ENCODE measurements around the gene CASP4. TPM values are rescaled to one million over a fixed set of nuclear protein-coding genes. Genes with fewer than 3 reads are reported as not detected.

Gene CASP4
- total RNA-seq, 3 donors from 2014 or later (not counting 1 experiment from before 2014, with no cell fraction given), result 132 to 156 (median 149) TPM

DNA sequence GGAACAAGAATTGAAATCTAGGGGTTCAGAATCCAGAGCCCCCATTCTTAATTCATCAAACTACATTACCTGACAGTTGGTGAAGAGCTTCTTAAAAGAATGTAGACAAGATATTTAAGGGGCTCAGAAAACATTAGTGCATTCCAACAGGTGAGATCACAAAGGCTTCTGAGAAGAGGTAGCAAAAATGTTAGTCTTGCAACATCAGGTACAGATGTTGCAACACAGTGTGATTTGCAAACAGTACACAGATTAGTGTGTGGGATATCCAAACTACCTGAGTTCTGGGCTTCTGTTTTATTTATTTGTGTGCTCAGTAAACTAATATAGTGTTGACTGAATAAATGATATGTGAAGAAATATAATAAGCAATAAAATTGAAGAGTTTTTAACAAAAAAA, 11.8 kb downstream of the CASP4 start:
- Histone ChIP-seq H3K27ac (ENCODE audit: low read length) (no peak overlapping the region), H3K27me3 (ENCODE audit: control insufficient read depth, insufficient read depth, low read length) (no peaks in the 10 kb centered on the region), H3K4me3 (ENCODE audit: low read length) (no peak overlapping the region), H3K9me3 (ENCODE audit: control insufficient read depth, insufficient read depth, low read length) (no peaks in the 10 kb centered on the region), H3K36me3 (ENCODE audit: control insufficient read depth, insufficient read depth, low read length) (peaks cover 42% of the 10 kb centered on the region), H3K4me1 (ENCODE audit: control insufficient read depth, insufficient read depth, low read length) (peaks cover 3% of the 10 kb centered on the region)
- H3K4me1 Mint-ChIP-seq, result peaks cover 63 to 64% of the 10 kb centered on the region in 2 donors
- DNase-seq (no peak), ATAC-seq (peak in 1 of 3 donors; percentile 26)
- TF ChIP-seq, protein P1, sequence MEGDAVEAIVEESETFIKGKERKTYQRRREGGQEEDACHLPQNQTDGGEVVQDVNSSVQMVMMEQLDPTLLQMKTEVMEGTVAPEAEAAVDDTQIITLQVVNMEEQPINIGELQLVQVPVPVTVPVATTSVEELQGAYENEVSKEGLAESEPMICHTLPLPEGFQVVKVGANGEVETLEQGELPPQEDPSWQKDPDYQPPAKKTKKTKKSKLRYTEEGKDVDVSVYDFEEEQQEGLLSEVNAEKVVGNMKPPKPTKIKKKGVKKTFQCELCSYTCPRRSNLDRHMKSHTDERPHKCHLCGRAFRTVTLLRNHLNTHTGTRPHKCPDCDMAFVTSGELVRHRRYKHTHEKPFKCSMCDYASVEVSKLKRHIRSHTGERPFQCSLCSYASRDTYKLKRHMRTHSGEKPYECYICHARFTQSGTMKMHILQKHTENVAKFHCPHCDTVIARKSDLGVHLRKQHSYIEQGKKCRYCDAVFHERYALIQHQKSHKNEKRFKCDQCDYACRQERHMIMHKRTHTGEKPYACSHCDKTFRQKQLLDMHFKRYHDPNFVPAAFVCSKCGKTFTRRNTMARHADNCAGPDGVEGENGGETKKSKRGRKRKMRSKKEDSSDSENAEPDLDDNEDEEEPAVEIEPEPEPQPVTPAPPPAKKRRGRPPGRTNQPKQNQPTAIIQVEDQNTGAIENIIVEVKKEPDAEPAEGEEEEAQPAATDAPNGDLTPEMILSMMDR (IDR thresholded peaks at IDR 0.05), result no peak
- peaks cover 10% of the 10 kb centered on the region for H3K36me3 Mint-ChIP-seq
- H3K9me3 Mint-ChIP-seq, result no peaks in the 10 kb centered on the region
- peak overlapping the region; percentile 44 to 67 for H3K27ac Mint-ChIP-seq
- H3K4me3 Mint-ChIP-seq, result peak overlapping the region; percentile 52
- no peaks in the 10 kb centered on the region for H3K27me3 Mint-ChIP-seq (ENCODE audit: low read depth in 2 of 2)
- intact Hi-C loops (cut with micrococcal nuclease), result no loop called here

DNA sequence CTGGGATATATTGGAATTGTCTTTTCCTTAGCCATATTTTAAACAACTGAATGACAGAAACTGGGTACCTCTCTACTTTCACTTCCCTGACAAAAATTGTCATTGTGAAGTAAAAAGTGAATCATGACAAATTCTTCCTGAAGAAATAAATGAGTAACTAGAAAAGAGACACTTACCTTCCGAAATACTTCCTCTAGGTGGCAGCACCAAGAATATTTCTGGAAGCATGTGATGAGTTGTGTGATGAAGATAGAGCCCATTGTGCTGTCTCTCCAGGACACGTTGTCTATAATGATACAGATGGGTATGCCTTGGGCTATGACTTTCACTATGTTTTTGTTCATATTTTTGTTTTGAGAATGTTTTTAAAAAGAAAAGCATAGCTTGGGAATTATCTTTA, 21.5 kb downstream of the CASP4 start:
- H3K9me3 Mint-ChIP-seq, result no peaks in the 10 kb centered on the region
- peak overlapping the region; percentile 7 to 19 for H3K27ac Mint-ChIP-seq
- H3K36me3 Mint-ChIP-seq, result peaks cover 77% of the 10 kb centered on the region
- H3K4me1 Mint-ChIP-seq, result peaks cover 34 to 36% of the 10 kb centered on the region in 2 donors
- ATAC-seq (peak; percentile 67 to 88 (median 81)), DNase-seq (peak in 1 of 2 donors; percentile 77)
- no peaks in the 10 kb centered on the region for H3K27me3 Mint-ChIP-seq (ENCODE audit: low read depth in 2 of 2)
- H3K4me3 ChIP-seq (ENCODE audit: low read length), result no peak overlapping the region
- no peaks in the 10 kb centered on the region for H3K9me3 ChIP-seq (ENCODE audit: control insufficient read depth, insufficient read depth, low read length)
- no peak overlapping the region for H3K4me3 Mint-ChIP-seq
- no peaks in the 10 kb centered on the region for H3K4me1 ChIP-seq (ENCODE audit: control insufficient read depth, insufficient read depth, low read length)
- intact Hi-C loops (cut with micrococcal nuclease), result loop anchor here (10.0 kb wide), 1 partner anchor 58 kb away; no protein-coding TSS in a partner anchor
- no peaks in the 10 kb centered on the region for H3K27me3 ChIP-seq (ENCODE audit: control insufficient read depth, insufficient read depth, low read length)
- H3K36me3 ChIP-seq (ENCODE audit: control insufficient read depth, insufficient read depth, low read length), result peaks cover 91% of the 10 kb centered on the region
- WGBS (ENCODE audit: insufficient coverage), result 33% methylated on average over 1 of the region's 2 CpGs
- TF ChIP-seq, protein P1 (IDR thresholded peaks at IDR 0.05), result peak; percentile 71
- H3K27ac ChIP-seq (ENCODE audit: low read length), result no peak overlapping the region

- Mint-ChIP-seq H3K27me3 (ENCODE audit: low read depth in 2 of 2) (no peaks in the 10 kb centered on the region), H3K9me3 (no peaks in the 10 kb centered on the region), H3K36me3 (peaks cover 56% of the 10 kb centered on the region), H3K4me3 (no peak overlapping the region), H3K27ac (peak overlapping the region; percentile 47 to 79), H3K4me1 (peaks cover 29 to 38% of the 10 kb centered on the region in 2 donors)
- intact Hi-C loops (cut with micrococcal nuclease), result loop anchor here (10.0 kb wide), 1 partner anchor 61 kb away; no protein-coding TSS in a partner anchor
- H3K27me3 ChIP-seq (ENCODE audit: control insufficient read depth, insufficient read depth, low read length), result no peaks in the 10 kb centered on the region
- H3K4me1 ChIP-seq (ENCODE audit: control insufficient read depth, insufficient read depth, low read length), result no peaks in the 10 kb centered on the region
- H3K27ac ChIP-seq (ENCODE audit: low read length), result no peak overlapping the region
- no peak overlapping the region for H3K4me3 ChIP-seq (ENCODE audit: low read length)
- no peak for ATAC-seq
- TF ChIP-seq, protein P1 (IDR thresholded peaks at IDR 0.05), result no peak
- DNase-seq, result no peak
- no peaks in the 10 kb centered on the region for H3K9me3 ChIP-seq (ENCODE audit: control insufficient read depth, insufficient read depth, low read length)
- peaks cover 63% of the 10 kb centered on the region for H3K36me3 ChIP-seq (ENCODE audit: control insufficient read depth, insufficient read depth, low read length)
Observed at GRCh38 chr11:104944076-104944475, 24.3 kb downstream of the CASP4 start.

DNA sequence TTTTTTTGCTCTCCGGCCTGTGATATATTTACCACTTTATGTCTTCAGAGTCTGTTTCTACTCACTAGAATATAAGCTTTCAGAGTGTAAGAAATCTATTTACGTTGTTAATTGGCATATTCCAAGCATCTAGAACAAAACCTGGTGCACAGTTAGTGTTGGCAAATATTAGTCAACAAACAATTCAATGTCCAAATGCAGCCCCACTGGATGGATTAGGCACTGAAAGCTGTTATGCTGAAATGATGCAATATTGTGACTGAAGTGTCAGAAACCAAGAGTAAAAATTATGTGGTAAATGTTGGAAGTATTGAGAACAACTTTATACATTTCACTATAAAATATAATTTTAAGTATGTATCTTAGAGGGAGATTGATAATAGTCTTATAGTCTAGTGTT, 24.8 kb downstream of the CASP4 start:
- Histone ChIP-seq H3K9me3 (ENCODE audit: control insufficient read depth, insufficient read depth, low read length) (no peaks in the 10 kb centered on the region), H3K27me3 (ENCODE audit: control insufficient read depth, insufficient read depth, low read length) (no peaks in the 10 kb centered on the region), H3K36me3 (ENCODE audit: control insufficient read depth, insufficient read depth, low read length) (peaks cover 58% of the 10 kb centered on the region), H3K27ac (ENCODE audit: low read length) (no peak overlapping the region), H3K4me1 (ENCODE audit: control insufficient read depth, insufficient read depth, low read length) (no peaks in the 10 kb centered on the region), H3K4me3 (ENCODE audit: low read length) (no peak overlapping the region)
- peak overlapping the region; percentile 24 to 67 for H3K27ac Mint-ChIP-seq
- peaks cover 25 to 35% of the 10 kb centered on the region in 2 donors for H3K4me1 Mint-ChIP-seq
- peaks cover 51% of the 10 kb centered on the region for H3K36me3 Mint-ChIP-seq
- WGBS (ENCODE audit: insufficient coverage), result no CpG with 5 or more reads among the region's 2 CpGs
- intact Hi-C loops (cut with micrococcal nuclease), result loop anchor here (10.0 kb wide), 1 partner anchor 61 kb away; no protein-coding TSS in a partner anchor
- ATAC-seq (no peak), DNase-seq (no peak)
- H3K4me3 Mint-ChIP-seq, result no peak overlapping the region
- no peaks in the 10 kb centered on the region for H3K9me3 Mint-ChIP-seq
- H3K27me3 Mint-ChIP-seq (ENCODE audit: low read depth in 2 of 2), result no peaks in the 10 kb centered on the region
- TF ChIP-seq, protein P1 (IDR thresholded peaks at IDR 0.05), result no peak

Measured in natural killer cell (primary cell).